H1 (cell line): ENCODE measurements around the gene JDP2.

Experiments used
- ATF2 ChIP-seq: IDR thresholded peaks from 2 replicates; pipeline ENCODE4 v1.6.1; 2012; ENCODE audit warnings: low read length, inconsistent platforms
- BCL11A ChIP-seq, 2 experiments: IDR thresholded peaks; one replicate each; pipeline ENCODE4 v1.6.1; 2011; ENCODE audit warnings: low read depth in 2 of 2, low read length in 2 of 2, mild to moderate bottlenecking in 2 of 2
- CTCF ChIP-seq, 3 experiments: IDR thresholded peaks; 1 replicate in 2 of 3; 2 replicates in 1 of 3; pipeline versions ENCODE4 v1.5.1 to v1.6.1; 2011; ENCODE audit warnings: low read length in 3 of 3, mild to moderate bottlenecking in 3 of 3, inconsistent platforms in 2 of 3, low read depth in 1 of 3, moderate library complexity in 1 of 3; ENCODE audit not compliant: insufficient read depth in 1 of 3; ENCODE audit errors: control extremely low read depth in 1 of 3
- EP300 ChIP-seq, 2 experiments: IDR thresholded peaks; 1 replicate in 1 of 2; 2 replicates in 1 of 2; pipeline ENCODE4 v1.6.1; 2011 to 2012; ENCODE audit warnings: low read depth in 2 of 2, low read length in 2 of 2, mild to moderate bottlenecking in 2 of 2, borderline replicate concordance in 1 of 2, inconsistent platforms in 1 of 2, moderate library complexity in 1 of 2
- JUN ChIP-seq: IDR thresholded peaks from 2 replicates; pipeline ENCODE4 v1.6.1; 2011; ENCODE audit warnings: low read depth, mild to moderate bottlenecking, improper control_type of control experiment, low read length
- PHF8 ChIP-seq: fragments of 200-600 bp; sonication (generic); conservative IDR thresholded peaks from 2 replicates; pipeline ENCODE4 v1.7.1; 2012; ENCODE audit warnings: low read depth, mild to moderate bottlenecking, inconsistent platforms, low read length, moderate library complexity
- POLR2A ChIP-seq, 2 experiments: IDR thresholded peaks; 1 replicate in 1 of 2; 2 replicates in 1 of 2; pipeline ENCODE4 v1.6.1; 2011; ENCODE audit warnings: low read depth in 2 of 2, low read length in 2 of 2, mild to moderate bottlenecking in 2 of 2; ENCODE audit errors: control extremely low read depth in 1 of 2
- POLR2AphosphoS5 ChIP-seq: IDR thresholded peaks from 2 replicates; pipeline ENCODE4 v1.6.1; 2011; ENCODE audit warnings: low read depth, low read length
- RFX5 ChIP-seq: IDR thresholded peaks from 2 replicates; pipeline ENCODE4 v1.6.1; 2011; ENCODE audit warnings: low read depth, low read length, improper control_type of control experiment, borderline replicate concordance
- SIX5 ChIP-seq: IDR thresholded peaks from 2 replicates; pipeline ENCODE4 v1.6.1; 2011; ENCODE audit warnings: mild to moderate bottlenecking, low read depth, low read length
- YY1 ChIP-seq: IDR thresholded peaks from 2 replicates; pipeline ENCODE4 v1.6.1; 2011; ENCODE audit warnings: low read depth, mild to moderate bottlenecking, low read length

GRCh38 chr14:75459791-75460190 lies 32.0 kb downstream of the JDP2 start:
- TF ChIP-seq JUN = no peak
- no peak for TF ChIP-seq BCL11A (IDR thresholded peaks at IDR 0.05; ENCODE audit: low read depth in 2 of 2, low read length in 2 of 2)
- TF ChIP-seq POLR2AphosphoS5 = no peak
- TF ChIP-seq CTCF (IDR thresholded peaks at IDR 0.05; ENCODE audit: control extremely low read depth in 1 of 3, insufficient read depth in 1 of 3, low read depth in 1 of 3, low read length in 3 of 3) = no peak
- TF ChIP-seq SIX5 = no peak
- no peak for TF ChIP-seq PHF8
- no peak for TF ChIP-seq POLR2A (IDR thresholded peaks at IDR 0.05; ENCODE audit: control extremely low read depth in 1 of 2, low read depth in 2 of 2, low read length in 2 of 2)
- no peak for TF ChIP-seq RFX5
- no peak for TF ChIP-seq YY1
- no peak for TF ChIP-seq ATF2
- no peak for TF ChIP-seq EP300 (IDR thresholded peaks at IDR 0.05; ENCODE audit: borderline replicate concordance in 1 of 2, low read depth in 2 of 2, low read length in 2 of 2)
